Measurements from ENCODE around the gene GNG13.

The GNG13 gene

DNA sequence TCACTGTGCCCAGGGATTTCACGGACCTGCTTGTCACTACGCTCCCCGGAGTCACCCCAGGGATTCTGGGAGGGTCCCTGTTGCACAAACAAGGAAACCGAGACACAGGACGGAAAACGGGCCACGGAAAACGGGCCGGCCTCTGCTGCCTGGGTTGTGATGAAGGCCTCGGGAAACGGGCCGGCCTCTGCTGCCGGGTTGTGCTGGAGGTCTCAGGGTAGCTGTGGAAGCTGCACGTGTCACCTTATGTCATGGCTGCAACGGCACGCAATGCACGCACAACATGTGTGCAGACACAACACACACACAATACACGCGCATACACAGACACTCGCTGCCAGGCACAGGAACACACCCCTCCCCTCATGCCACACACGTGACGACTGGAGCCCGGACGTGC is 27.0 kb upstream of the GNG13 start:
- no peak for TF ChIP-seq GABPA (IDR thresholded peaks at IDR 0.05; ENCODE audit: low read depth)
- H3K27ac ChIP-seq (replicated peaks), result no peak overlapping the region
- H3K27me3 ChIP-seq (ENCODE audit: insufficient read depth, poor library complexity, severe bottlenecking), result peaks cover 19% of the 10 kb centered on the region
- DNase-seq (ENCODE audit: low read depth in 1 of 2, low spot score in 1 of 2), result no peak
- H3K4me3 ChIP-seq (replicated peaks; ENCODE audit: insufficient read depth, low read length), result no peak overlapping the region

GRCh38 chr16:825341-826061 is 25.0 kb upstream of the GNG13 start:
- Histone ChIP-seq H3K27ac (replicated peaks) (no peak overlapping the region), H3K4me3 (replicated peaks; ENCODE audit: insufficient read depth, low read length) (no peak overlapping the region), H3K27me3 (ENCODE audit: insufficient read depth, poor library complexity, severe bottlenecking) (peaks cover 7% of the 10 kb centered on the region)
- TF ChIP-seq REST (IDR thresholded peaks at IDR 0.05; ENCODE audit: insufficient replicate concordance, low read depth), result no peak
- TF ChIP-seq, protein P1, sequence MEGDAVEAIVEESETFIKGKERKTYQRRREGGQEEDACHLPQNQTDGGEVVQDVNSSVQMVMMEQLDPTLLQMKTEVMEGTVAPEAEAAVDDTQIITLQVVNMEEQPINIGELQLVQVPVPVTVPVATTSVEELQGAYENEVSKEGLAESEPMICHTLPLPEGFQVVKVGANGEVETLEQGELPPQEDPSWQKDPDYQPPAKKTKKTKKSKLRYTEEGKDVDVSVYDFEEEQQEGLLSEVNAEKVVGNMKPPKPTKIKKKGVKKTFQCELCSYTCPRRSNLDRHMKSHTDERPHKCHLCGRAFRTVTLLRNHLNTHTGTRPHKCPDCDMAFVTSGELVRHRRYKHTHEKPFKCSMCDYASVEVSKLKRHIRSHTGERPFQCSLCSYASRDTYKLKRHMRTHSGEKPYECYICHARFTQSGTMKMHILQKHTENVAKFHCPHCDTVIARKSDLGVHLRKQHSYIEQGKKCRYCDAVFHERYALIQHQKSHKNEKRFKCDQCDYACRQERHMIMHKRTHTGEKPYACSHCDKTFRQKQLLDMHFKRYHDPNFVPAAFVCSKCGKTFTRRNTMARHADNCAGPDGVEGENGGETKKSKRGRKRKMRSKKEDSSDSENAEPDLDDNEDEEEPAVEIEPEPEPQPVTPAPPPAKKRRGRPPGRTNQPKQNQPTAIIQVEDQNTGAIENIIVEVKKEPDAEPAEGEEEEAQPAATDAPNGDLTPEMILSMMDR (IDR thresholded peaks at IDR 0.05; ENCODE audit: insufficient read depth, low read length), result no peak
- no peak for TF ChIP-seq GABPA (IDR thresholded peaks at IDR 0.05; ENCODE audit: low read depth)
- TF ChIP-seq SPI1 (IDR thresholded peaks at IDR 0.05; ENCODE audit: borderline replicate concordance, low read depth), result no peak
- no peak for TF ChIP-seq POLR2AphosphoS5 (IDR thresholded peaks at IDR 0.05; ENCODE audit: low read depth)
- DNase-seq (ENCODE audit: low read depth in 1 of 2, low spot score in 1 of 2), result no peak

DNA sequence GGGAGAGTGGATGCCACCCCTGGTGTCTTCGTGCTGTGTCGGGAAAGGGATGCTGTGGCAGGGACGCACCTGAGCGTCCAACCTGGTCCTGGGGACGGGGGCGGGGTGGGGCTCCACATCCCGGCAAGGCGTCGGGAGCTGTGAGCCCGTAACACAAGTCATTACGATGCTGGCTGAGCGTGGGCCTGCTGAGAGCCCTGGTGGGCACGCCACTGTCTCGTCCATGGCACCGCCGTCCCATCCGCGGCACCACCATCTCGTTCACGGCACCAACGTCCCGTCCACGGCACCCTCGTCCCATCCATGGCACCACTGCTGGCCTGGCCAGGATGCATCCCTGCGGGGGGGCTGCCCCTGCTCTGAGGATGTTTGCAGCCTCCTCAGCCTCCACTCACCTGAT is 24.1 kb upstream of the GNG13 start:
- no peak for TF ChIP-seq REST (IDR thresholded peaks at IDR 0.05; ENCODE audit: insufficient replicate concordance, low read depth)
- TF ChIP-seq POLR2AphosphoS5 (IDR thresholded peaks at IDR 0.05; ENCODE audit: low read depth), result no peak
- TF ChIP-seq, protein P1 (IDR thresholded peaks at IDR 0.05; ENCODE audit: insufficient read depth, low read length), result no peak
- Histone ChIP-seq H3K4me3 (replicated peaks; ENCODE audit: insufficient read depth, low read length) (no peak overlapping the region), H3K27ac (replicated peaks) (no peak overlapping the region), H3K27me3 (ENCODE audit: insufficient read depth, poor library complexity, severe bottlenecking) (peaks cover 3% of the 10 kb centered on the region)
- DNase-seq (ENCODE audit: low read depth in 1 of 2, low spot score in 1 of 2), result no peak

GRCh38 chr16:824194-824593 is 23.7 kb upstream of the GNG13 start:
- Histone ChIP-seq H3K27me3 (ENCODE audit: insufficient read depth, poor library complexity, severe bottlenecking) (peaks cover 7% of the 10 kb centered on the region), H3K4me3 (replicated peaks; ENCODE audit: insufficient read depth, low read length) (no peak overlapping the region), H3K27ac (replicated peaks) (no peak overlapping the region)
- TF ChIP-seq REST (IDR thresholded peaks at IDR 0.05; ENCODE audit: insufficient replicate concordance, low read depth), result no peak
- no peak for TF ChIP-seq GABPA (IDR thresholded peaks at IDR 0.05; ENCODE audit: low read depth)
- TF ChIP-seq, protein P1 (IDR thresholded peaks at IDR 0.05; ENCODE audit: insufficient read depth, low read length), result no peak
- no peak for TF ChIP-seq SPI1 (IDR thresholded peaks at IDR 0.05; ENCODE audit: borderline replicate concordance, low read depth)
- no peak for TF ChIP-seq POLR2AphosphoS5 (IDR thresholded peaks at IDR 0.05; ENCODE audit: low read depth)
- no peak for DNase-seq (ENCODE audit: low read depth in 1 of 2, low spot score in 1 of 2)

Data from HL-60 (cell line).